Testis (tissue), 3 donors: ENCODE measurements around the gene SIM1. TPM values are rescaled to one million over a fixed set of nuclear protein-coding genes. Genes with fewer than 3 reads are reported as not detected.

Source experiments
- DNase-seq: peaks from one replicate; pipeline ENCODE4 v3.0.0-alpha.2; 2019
- H3K27ac ChIP-seq, 2 donors: fragments of 200-600 bp; sonication (generic); one replicate each; pipeline ENCODE4 v1.5.1; 2019
- H3K27me3 ChIP-seq: fragments of 200-600 bp; sonication (generic); one replicate; pipeline ENCODE4 v1.5.1; 2019
- H3K36me3 ChIP-seq: fragments of 200-600 bp; sonication (generic); one replicate; pipeline ENCODE4 v1.5.1; 2017; ENCODE audit warnings: low read depth; ENCODE audit errors: missing control alignments
- H3K4me1 ChIP-seq: fragments of 200-600 bp; sonication (generic); one replicate; pipeline ENCODE4 v1.5.1; 2019
- H3K4me3 ChIP-seq, 2 donors: fragments of 200-600 bp; sonication (generic); one replicate each; pipeline ENCODE4 v1.5.1; 2017 to 2019
- H3K9me3 ChIP-seq: fragments of 200-600 bp; sonication (generic); one replicate; pipeline ENCODE4 v1.5.1; 2017
- CTCF ChIP-seq, 3 experiments: fragments of 450-650 bp in 2 of 3; fragments of 200-600 bp in 1 of 3; sonication (generic) in 1 of 3; IDR thresholded peaks; one replicate each; pipeline ENCODE4 v1.5.1; 2016 to 2019; ENCODE audit warnings: antibody characterized with exemption in 3 of 3, mild to moderate bottlenecking in 2 of 3, moderate library complexity in 1 of 3
- POLR2A ChIP-seq: fragments of 450-650 bp; IDR thresholded peaks from one replicate; pipeline ENCODE4 v1.6.1; 2017; ENCODE audit warnings: antibody characterized with exemption, mild to moderate bottlenecking, moderate library complexity
- WGBS, 2 donors: methylation state at CpG; one replicate each; pipeline ENCODE4 v1.1.5; 2018; 5-methylcytosine and 5-hydroxymethylcytosine counted together
- intact Hi-C: fragments of 100-400 bp; cut with DNase I; formaldehyde crosslinking; loops from one replicate; pipeline ENCODE4 v1.15.1; 2023; ENCODE audit warnings: low total_unique reads
- polyA plus RNA-seq: library from polyadenylated mRNA; stranded (reverse); fragments of 350-450 nt; fragmentation: Illumina TruSeq; extraction: RNeasy Lipid Tissue Mini Kit (QIAGEN cat#74804); gene quantifications from one replicate; pipeline ENCODE4 v1.2.3, GENCODE V29; 2014; ENCODE audit warnings: low read depth, low replicate concordance; ENCODE audit not compliant: insufficient read depth
- total RNA-seq, 2 donors: library from RNA; depleted of rRNA; stranded (reverse); fragments of >200 nt; gene quantifications; one replicate each; pipeline ENCODE4 v1.2.3, GENCODE V29; 2016

The SIM1 gene
- total and polyA plus RNA-seq, 3 donors from 2014 or later = 0.43 to 1.5 (median 0.88) TPM

- Histone ChIP-seq H3K9me3 (no peaks in the 10 kb centered on the region), H3K36me3 (no peaks in the 10 kb centered on the region), H3K4me1 (no peaks in the 10 kb centered on the region), H3K4me3 (no peak overlapping the region), H3K27me3 (no peaks in the 10 kb centered on the region), H3K27ac (no peak overlapping the region)
- no peak for TF ChIP-seq POLR2A
- no peak for TF ChIP-seq CTCF (IDR thresholded peaks at IDR 0.05)
- intact Hi-C loops = no loop called here
- no peak for DNase-seq
Measured at GRCh38 chr6:100427452-100427851, 37.3 kb downstream of the SIM1 start.

GRCh38 chr6:100426744-100427338 is 37.9 kb downstream of the SIM1 start:
- Histone ChIP-seq H3K4me1 (no peaks in the 10 kb centered on the region), H3K4me3 (no peak overlapping the region), H3K36me3 (no peaks in the 10 kb centered on the region), H3K27ac (no peak overlapping the region), H3K27me3 (no peaks in the 10 kb centered on the region), H3K9me3 (no peaks in the 10 kb centered on the region)
- WGBS, 2 donors = 76 to 77% methylated on average over 10 of the region's 10 CpGs
- intact Hi-C loops = no loop called here
- DNase-seq = no peak
- TF ChIP-seq POLR2A = no peak
- no peak for TF ChIP-seq CTCF (IDR thresholded peaks at IDR 0.05)

GRCh38 chr6:100426241-100426640 is 38.5 kb downstream of the SIM1 start:
- DNase-seq = no peak
- no peaks in the 10 kb centered on the region for H3K4me1 ChIP-seq
- no peaks in the 10 kb centered on the region for H3K9me3 ChIP-seq
- intact Hi-C loops = no loop called here
- no peak overlapping the region for H3K27ac ChIP-seq
- no peaks in the 10 kb centered on the region for H3K27me3 ChIP-seq
- H3K4me3 ChIP-seq = no peak overlapping the region
- WGBS, 2 donors = 91 to 93% methylated on average over 3 of the region's 3 CpGs
- no peaks in the 10 kb centered on the region for H3K36me3 ChIP-seq
- no peak for TF ChIP-seq POLR2A
- TF ChIP-seq CTCF (IDR thresholded peaks at IDR 0.05) = no peak

- intact Hi-C loops = no loop called here
- H3K27ac ChIP-seq = no peak overlapping the region
- no peak for DNase-seq
- WGBS, 2 donors = 50 to 58% methylated on average over 3 of the region's 3 CpGs
- no peaks in the 10 kb centered on the region for H3K4me1 ChIP-seq
- no peak for TF ChIP-seq POLR2A
- no peak for TF ChIP-seq CTCF (IDR thresholded peaks at IDR 0.05)
- H3K36me3 ChIP-seq = no peaks in the 10 kb centered on the region
- H3K4me3 ChIP-seq = no peak overlapping the region
- no peaks in the 10 kb centered on the region for H3K9me3 ChIP-seq
- H3K27me3 ChIP-seq = no peaks in the 10 kb centered on the region
Measured at GRCh38 chr6:100420711-100421110, 44.0 kb downstream of the SIM1 start.

- H3K27ac ChIP-seq = no peak overlapping the region
- intact Hi-C loops = no loop called here
- no peak overlapping the region for H3K4me3 ChIP-seq
- 94% methylated on average over 3 of the region's 3 CpGs for WGBS, 2 donors
- TF ChIP-seq CTCF (IDR thresholded peaks at IDR 0.05) (no peak), POLR2A (no peak)
- DNase-seq = no peak
- H3K4me1 ChIP-seq = no peaks in the 10 kb centered on the region
- no peaks in the 10 kb centered on the region for H3K36me3 ChIP-seq
- H3K27me3 ChIP-seq = no peaks in the 10 kb centered on the region
- no peaks in the 10 kb centered on the region for H3K9me3 ChIP-seq
Measured at GRCh38 chr6:100417036-100417435, 47.7 kb downstream of the SIM1 start.
